ENCODE measurements around the gene CCDC148.

GRCh38 chr2:158357699-158358098 lies 98.9 kb downstream of the CCDC148 start:
- TF ChIP-seq E2F8 (IDR thresholded peaks at IDR 0.05; ENCODE audit: low read depth, partially characterized antibody), result no peak
- no peak for TF ChIP-seq CEBPB (IDR thresholded peaks at IDR 0.05; ENCODE audit: borderline replicate concordance in 1 of 2, low read depth in 2 of 2, low read length in 2 of 2)
- TF ChIP-seq EZH2 (IDR thresholded peaks at IDR 0.05; ENCODE audit: borderline replicate concordance, control insufficient read depth, low read depth, low read length), result no peak
- no peak for TF ChIP-seq CUX1 (IDR thresholded peaks at IDR 0.05; ENCODE audit: insufficient replicate concordance, low read depth, low read length)
- no peak for TF ChIP-seq CTCF (IDR thresholded peaks at IDR 0.05 in 2 of 3, conservative IDR thresholded peaks at IDR 0.05 in 1 of 3; ENCODE audit: control insufficient read depth in 2 of 3, extremely low read depth in 1 of 3, insufficient read depth in 1 of 3, low read depth in 3 of 3, low read length in 3 of 3)
- TF ChIP-seq ZSCAN29 (IDR thresholded peaks at IDR 0.05), result no peak
- TF ChIP-seq POLR2AphosphoS5 (IDR thresholded peaks at IDR 0.05; ENCODE audit: low read length), result no peak
- no peak for TF ChIP-seq SMC3 (IDR thresholded peaks at IDR 0.05; ENCODE audit: borderline replicate concordance, low read length)
- TF ChIP-seq NR2C1 (IDR thresholded peaks at IDR 0.05), result no peak
- no peak for TF ChIP-seq NRF1 (conservative IDR thresholded peaks at IDR 0.05; ENCODE audit: low read depth, low read length)
- TF ChIP-seq JUNB (IDR thresholded peaks at IDR 0.05), result no peak
